ENCODE results near the gene PAPPA.

GRCh38 chr9:116153765-116154333 lies at the start of gene PAPPA:
- TF ChIP-seq CTCF (IDR thresholded peaks at IDR 0.05) (no peak), POLR2A (IDR thresholded peaks at IDR 0.05) (no peak)

Data from adrenal gland (tissue), 5 donors.